ENCODE data around the gene ERFE.

ERFE gene

GRCh38 chr2:238126338-238126737, 32.4 kb upstream of the ERFE start:
- DNase-seq (ENCODE audit: low read depth in 2 of 2): no peak

DNA sequence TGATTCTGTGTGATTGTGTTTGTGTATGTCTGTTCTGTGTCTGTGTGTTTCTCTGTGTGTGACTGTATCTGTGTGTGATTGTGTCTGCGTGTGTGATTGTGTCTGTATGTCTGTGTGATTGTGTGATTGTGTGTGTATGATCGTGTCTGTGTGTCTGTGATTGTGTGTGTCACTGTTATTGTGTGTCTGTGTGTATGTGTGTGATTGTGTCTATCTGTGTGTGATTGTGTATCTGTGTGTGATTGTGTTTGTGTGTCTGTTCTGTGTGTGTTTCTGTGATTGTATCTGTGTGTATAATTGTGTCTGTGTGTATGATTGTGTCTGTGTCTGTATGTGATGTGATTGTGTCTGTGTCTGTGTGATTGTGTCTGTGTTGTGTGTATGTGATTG, 32.0 kb upstream of the ERFE start:
- no peak for DNase-seq (ENCODE audit: low read depth in 2 of 2)

DNA sequence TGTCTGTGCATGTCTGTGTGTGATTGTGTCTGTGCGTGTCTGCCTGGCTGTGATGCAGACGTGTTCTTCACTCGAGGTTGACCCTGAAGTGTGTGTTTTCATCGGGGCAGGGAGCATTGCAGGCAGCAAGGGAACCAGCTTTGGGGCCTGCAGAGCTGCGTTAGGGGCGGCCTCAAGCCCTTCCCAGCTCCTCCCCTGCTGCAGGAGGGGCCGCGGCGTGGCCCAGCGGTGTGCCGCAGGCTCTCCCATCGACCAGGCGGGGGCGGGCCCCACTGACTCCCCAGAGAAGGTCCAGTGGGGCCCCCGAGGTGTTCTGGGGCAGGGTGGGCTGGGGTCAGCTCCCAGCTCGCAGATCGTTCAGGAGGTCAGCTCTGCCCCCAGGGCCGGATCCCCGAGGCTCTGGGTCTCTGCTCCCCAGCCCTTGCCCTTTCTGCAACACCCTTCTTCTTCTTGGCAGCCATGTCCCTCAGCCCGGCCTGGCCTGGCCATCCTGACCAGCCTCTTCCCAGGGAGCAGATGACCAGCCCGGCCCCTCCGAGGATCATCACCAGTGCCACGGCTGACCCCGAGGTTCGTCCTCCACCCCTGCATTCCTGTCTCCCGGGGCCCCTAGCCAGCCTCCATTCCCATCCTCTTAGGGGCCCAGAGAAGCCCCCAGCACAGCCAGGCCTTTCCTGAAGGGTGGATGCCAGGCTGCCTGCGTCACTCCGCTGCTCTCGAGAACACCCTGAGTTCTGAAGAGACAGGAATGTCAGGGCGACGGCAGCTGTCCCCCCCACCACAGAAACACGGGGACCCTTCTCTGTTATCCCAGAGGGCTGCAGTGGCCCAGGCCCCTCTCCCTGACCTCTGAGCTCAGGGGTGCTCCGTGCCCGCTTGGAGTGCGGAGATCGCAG, 31.4 kb upstream of the ERFE start:
- no peak for DNase-seq (ENCODE audit: low read depth in 2 of 2)

- no peak for DNase-seq (ENCODE audit: low read depth in 2 of 2)
Measured at GRCh38 chr2:238128061-238128440, 30.7 kb upstream of the ERFE start.

DNA sequence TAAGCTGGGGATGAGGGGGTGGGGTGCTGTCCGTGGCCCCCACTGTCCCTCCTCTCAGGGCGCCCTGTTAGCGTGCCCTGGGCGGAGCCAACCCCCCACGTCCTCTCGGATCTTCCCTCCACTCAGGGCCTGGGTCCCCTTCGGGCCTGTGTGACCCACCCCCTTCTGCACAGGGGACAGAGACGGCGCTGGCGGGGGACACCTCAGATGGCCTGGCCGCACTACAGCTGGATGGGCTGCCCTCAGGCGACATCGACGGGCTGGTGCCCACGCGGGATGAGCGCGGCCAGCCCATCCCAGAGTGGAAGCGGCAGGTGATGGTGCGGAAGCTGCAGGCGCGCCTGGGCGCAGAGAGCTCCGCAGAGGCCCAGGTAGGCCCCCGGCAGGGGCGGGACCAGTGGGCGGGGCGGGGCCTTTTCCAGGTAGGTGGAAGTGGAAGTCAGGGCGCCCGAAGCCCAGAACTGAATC, 30.2 kb upstream of the ERFE start:
- DNase-seq (ENCODE audit: low read depth in 2 of 2): no peak

GRCh38 chr2:238129166-238130010, 29.4 kb upstream of the ERFE start:
- no peak for DNase-seq (ENCODE audit: low read depth in 2 of 2)

DNA sequence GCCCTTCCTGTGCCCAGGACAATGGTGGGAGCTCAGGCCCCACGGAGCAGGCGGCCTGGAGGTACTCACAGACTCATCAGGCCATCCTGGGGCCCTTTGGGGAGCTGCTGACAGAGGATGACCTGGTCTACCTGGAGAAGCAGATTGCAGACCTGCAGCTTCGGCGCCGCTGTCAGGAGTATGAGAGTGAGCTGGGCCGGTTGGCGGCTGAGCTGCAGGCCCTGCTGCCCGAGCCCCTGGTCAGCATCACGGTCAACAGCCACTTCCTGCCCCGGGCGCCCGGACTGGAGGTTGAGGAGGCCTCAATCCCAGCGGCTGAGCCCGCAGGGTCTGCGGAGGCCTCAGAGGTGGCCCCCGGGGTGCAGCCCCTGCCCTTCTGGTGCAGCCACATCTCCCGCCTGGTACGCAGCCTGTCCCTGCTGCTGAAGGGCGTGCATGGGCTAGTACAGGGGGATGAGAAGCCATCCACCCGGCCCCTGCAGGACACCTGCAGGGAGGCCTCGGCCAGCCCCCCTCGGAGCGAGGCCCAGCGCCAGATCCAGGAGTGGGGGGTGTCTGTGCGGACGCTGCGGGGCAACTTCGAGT, 28.6 kb upstream of the ERFE start:
- no peak for DNase-seq (ENCODE audit: low read depth in 2 of 2)

- no peak for DNase-seq (ENCODE audit: low read depth in 2 of 2)
Measured at GRCh38 chr2:238130696-238131628, 27.8 kb upstream of the ERFE start.

GRCh38 chr2:238131761-238132462, 26.9 kb upstream of the ERFE start:
- DNase-seq (ENCODE audit: low read depth in 2 of 2): no peak

- DNase-seq (ENCODE audit: low read depth in 2 of 2): no peak
Measured at GRCh38 chr2:238132463-238133450, 26.0 kb upstream of the ERFE start.

DNA sequence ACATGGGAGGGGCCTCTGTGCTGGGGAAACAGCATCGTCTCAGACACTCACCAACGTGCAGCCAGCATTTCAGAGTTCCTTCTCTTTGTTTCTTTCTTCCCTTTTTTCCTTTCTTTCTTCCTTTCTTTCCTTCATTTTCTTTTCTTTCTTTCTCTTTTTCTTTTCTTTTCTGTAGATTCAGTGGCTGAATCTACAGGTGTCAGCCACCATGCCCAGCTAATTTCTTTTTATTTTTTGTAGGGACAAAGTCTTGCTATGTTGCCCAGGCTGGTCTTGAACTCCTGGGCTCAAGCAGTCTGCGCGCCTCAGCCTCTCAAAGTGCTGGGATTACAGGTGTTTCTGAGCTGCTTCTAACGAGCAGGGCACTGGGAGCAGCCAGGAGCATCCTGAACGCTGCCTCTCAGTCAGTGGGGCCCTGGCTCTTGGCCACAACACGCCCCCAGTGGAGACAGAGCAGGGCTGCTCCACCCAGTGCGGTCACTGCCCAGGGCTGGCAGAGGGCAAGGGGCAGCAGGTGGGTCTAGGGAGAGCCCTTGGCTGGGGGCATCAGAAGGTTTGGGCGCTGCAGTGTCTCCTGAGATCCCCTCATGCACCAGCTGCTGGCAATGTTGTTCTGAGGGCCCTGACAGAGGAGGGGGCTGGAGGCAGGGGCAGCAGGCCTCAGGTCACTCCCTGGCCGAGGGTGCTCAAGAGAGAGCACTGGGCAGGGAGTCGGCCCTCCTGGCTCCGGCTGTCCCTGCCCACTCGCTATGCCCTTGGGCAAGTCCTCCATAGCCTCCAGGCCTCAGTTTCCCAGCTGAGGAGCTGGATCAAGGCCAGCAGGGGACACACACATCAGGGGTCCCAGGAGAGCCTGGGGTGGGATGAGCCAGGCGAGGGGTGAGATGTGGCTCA, 25.0 kb upstream of the ERFE start:
- DNase-seq (ENCODE audit: low read depth in 2 of 2): no peak

DNA sequence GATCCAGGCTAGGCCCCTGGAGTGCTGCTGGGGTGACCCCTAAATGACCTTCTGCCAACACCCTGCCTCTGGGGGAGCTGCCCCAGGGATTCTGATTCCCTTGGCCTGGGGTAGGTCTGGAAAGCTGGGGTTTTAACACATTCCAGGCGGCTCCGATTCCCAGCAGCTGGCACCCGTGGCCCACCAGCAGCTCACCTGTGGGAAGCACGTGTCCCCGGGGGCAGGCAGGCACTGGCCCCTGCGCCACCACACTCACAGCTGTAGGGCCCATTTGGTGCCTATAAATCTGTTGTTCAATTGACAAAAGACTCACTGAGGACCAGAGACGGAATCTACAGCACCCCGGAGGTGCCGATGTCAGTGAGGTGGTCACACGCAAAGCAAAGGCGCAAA, 24.4 kb upstream of the ERFE start:
- no peak for DNase-seq (ENCODE audit: low read depth in 2 of 2)

DNA sequence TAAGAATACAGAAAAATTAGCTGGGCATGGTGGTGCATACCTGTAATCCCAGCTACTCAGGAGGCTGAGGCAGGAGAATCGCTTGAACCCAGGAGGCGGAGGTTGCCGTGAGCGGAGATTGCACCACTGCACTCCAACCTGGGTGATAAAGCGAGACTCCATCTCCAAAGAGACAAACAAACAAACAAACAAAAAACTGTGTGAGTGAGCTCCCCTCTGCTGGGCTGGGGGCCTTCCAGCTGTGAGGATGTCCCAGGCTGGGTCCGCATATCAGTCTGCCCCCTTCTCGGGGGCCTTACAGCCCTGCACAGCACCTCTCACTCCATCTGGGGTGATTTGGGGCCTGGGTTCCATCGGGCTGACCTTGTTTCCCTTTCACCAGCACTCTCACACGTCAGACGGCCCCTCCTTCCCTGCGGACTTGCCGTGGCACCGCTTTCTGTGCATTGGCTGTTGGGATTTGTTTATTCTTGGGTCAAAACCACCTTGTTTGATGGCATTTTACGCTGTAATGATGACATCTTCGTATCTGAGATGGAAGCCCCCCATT, 23.1 kb upstream of the ERFE start:
- no peak for DNase-seq (ENCODE audit: low read depth in 2 of 2)

- no peak for DNase-seq (ENCODE audit: low read depth in 2 of 2)
Measured at GRCh38 chr2:238136820-238137537, 21.8 kb upstream of the ERFE start.

- no peak for DNase-seq (ENCODE audit: low read depth in 2 of 2)
Measured at GRCh38 chr2:238137885-238138284, 20.9 kb upstream of the ERFE start.

DNA sequence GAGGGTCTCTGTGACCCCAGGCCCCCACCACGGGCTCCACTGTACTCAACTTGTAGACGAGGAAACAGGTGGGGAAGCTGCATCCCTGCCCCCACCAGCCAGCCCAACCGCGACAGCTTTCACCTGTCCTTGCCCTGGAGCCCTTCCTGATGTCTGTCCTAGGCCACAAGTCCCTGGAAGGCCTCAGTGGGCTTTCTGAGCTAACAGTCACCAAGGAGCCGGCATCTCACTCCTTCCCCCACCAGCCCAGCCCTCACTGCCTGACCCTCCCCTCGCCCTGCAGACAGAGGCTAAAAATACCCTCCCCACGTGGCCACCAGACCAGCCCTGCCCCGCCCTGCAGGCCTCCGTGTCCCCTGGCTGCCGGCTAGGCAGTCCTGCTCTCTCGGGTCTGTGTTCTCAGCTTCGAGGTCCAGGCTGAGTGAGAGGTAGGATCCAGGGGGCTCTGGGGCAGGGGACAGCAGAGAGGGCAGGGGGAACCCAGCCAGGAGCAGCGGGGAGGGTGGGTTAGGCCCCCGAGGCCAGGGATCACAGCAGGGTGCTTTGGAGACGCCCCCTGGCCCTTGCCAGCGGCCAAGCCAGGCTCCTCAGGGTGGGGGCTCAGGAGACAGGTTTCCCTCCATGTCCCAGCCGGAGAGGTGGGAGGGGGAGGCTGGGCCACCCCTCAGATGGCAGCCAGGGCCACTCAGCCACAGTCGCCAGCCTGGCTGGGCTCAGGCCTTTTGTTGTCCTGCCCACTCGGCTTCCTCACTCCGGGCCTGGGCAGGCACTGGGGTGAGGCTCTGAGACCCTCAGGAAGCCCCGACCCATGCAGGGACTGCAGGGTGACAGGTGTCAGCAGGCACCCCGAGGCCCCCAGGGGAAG, 20.2 kb upstream of the ERFE start, which contains the start of gene KLHL30:
KLHL30 (plus strand) TSS at position 338 of the 865 bp plus-strand sequence. CDS start 2,087 bp downstream, outside the sequence.
- DNase-seq (ENCODE audit: low read depth in 2 of 2): no peak

All from stimulated activated CD4-positive, alpha-beta T cell treated with anti-CD3 and anti-CD28 coated beads, Interleukin-15, amount 100 ng/mL, for 48 hours (primary cell).